Spleen (tissue), 11 donors: ENCODE data around the gene ZNF236. TPM values are rescaled to one million over a fixed set of nuclear protein-coding genes. Genes with fewer than 3 reads are reported as not detected.

Experiments
- DNase-seq: peaks from one replicate; pipeline ENCODE4 v3.0.0-alpha.2; 2020
- H3K27ac ChIP-seq, 8 donors: fragments of 200-600 bp; sonication (generic) in 7 of 8; 1 replicate in 4 of 8; 2 replicates in 4 of 8; pipeline versions ENCODE4 v1.5.0 to v1.8.0; 2016 to 2021; ENCODE audit warnings: inconsistent platforms in 4 of 8, mild to moderate bottlenecking in 4 of 8, moderate library complexity in 1 of 8
- H3K27me3 ChIP-seq, 7 donors: fragments of 200-600 bp; sonication (generic) in 6 of 7; replicated peaks in 1 of 7; 1 replicate in 4 of 7; 2 replicates in 3 of 7; pipeline versions ENCODE4 v1.5.0 to v1.8.0; 2016 to 2021; ENCODE audit warnings: inconsistent platforms in 3 of 7, mild to moderate bottlenecking in 1 of 7
- H3K36me3 ChIP-seq, 6 donors: fragments of 200-600 bp; sonication (generic) in 5 of 6; 1 replicate in 4 of 6; 2 replicates in 2 of 6; pipeline versions ENCODE4 v1.5.0 to v1.8.0; 2016 to 2021; ENCODE audit warnings: inconsistent platforms in 2 of 6
- H3K4me1 ChIP-seq, 6 donors: fragments of 200-600 bp; sonication (generic) in 5 of 6; 1 replicate in 3 of 6; 2 replicates in 3 of 6; pipeline versions ENCODE4 v1.5.0 to v1.8.0; 2016 to 2021; ENCODE audit warnings: inconsistent platforms in 3 of 6
- H3K4me3 ChIP-seq, 8 donors: fragments of 200-600 bp; sonication (generic) in 7 of 8; 1 replicate in 4 of 8; 2 replicates in 4 of 8; pipeline versions ENCODE4 v1.5.0 to v1.8.0; 2016 to 2021; ENCODE audit warnings: inconsistent platforms in 4 of 8, mild to moderate bottlenecking in 4 of 8, moderate library complexity in 2 of 8
- H3K9me3 ChIP-seq, 8 donors: fragments of 200-600 bp; sonication (generic) in 7 of 8; 1 replicate in 4 of 8; 2 replicates in 4 of 8; pipeline versions ENCODE4 v1.5.0 to v1.8.0; 2016 to 2021; ENCODE audit warnings: inconsistent platforms in 4 of 8
- POLR2A ChIP-seq, 3 donors: fragments of 450-650 bp; IDR thresholded peaks; one replicate each; pipeline ENCODE4 v1.5.1; 2017; ENCODE audit warnings: antibody characterized with exemption in 3 of 3, mild to moderate bottlenecking in 1 of 3
- POLR2AphosphoS5 ChIP-seq, 3 donors: sonication (generic); formaldehyde crosslinking; IDR thresholded peaks; one replicate each; pipeline ENCODE4 v1.5.1; 2017; ENCODE audit warnings: antibody characterized with exemption in 3 of 3
- WGBS, 5 donors: extraction: QIAGEN DNeasy Blood & Tissue Kit in 3 of 5; methylation state at CpG; one replicate each; pipeline versions ENCODE4 v1.1.5 to v1.1.7; 2013 to 2018; 5-methylcytosine and 5-hydroxymethylcytosine counted together
- intact Hi-C: fragments of 100-400 bp; cut with DNase I; formaldehyde crosslinking; loops from one replicate; pipeline ENCODE4 v1.15.0; 2023; ENCODE audit warnings: low total_unique reads
- polyA plus RNA-seq, 3 donors: library from polyadenylated mRNA; stranded (reverse); fragments of 200-250 nt; gene quantifications; one replicate each; pipeline ENCODE4 v1.2.1, GENCODE V29; 2013
- total RNA-seq, 7 donors: library from RNA; depleted of rRNA in 3 of 7; stranded (reverse); fragments of >200 nt in 3 of 7; fragmentation: NEBNext Ultra II Directional in 4 of 7; extraction: Animal tissue kit (Norgen Biotek cat#: 25700) in 4 of 7; gene quantifications; one replicate each; pipeline versions ENCODE4 v1.1.0 to v1.2.1, GENCODE V29; 2016 to 2021
- TF ChIP-seq, protein P1 (sequence below), 11 experiments: fragments of 200-600 bp in 7 of 11; fragments of 450-650 bp in 4 of 11; sonication (generic) in 4 of 11; IDR thresholded peaks in 8 of 11; conservative IDR thresholded peaks in 3 of 11; 1 replicate in 7 of 11; 2 replicates in 4 of 11; pipeline versions ENCODE4 v1.4.0 to v1.8.0; 2016 to 2021; ENCODE audit warnings: antibody characterized with exemption in 11 of 11, inconsistent platforms in 4 of 11, mild to moderate bottlenecking in 1 of 11
- donor health status: healthy with polysubstance abuse.
- donor health status: DM: no; HTN: no; CAD: no; lungs with moderate emphysema.
- donor health status: DM: no; HTN: no; CAD: no.
- donor health status: Bipolar disorder and iron deficiency.
- donor health status: healthy.
- donor health status: DM: no; HTN: no; CAD: no.
- donor health status: DM: yes; HTN: yes; CAD: no.

ZNF236 gene
- total and polyA plus RNA-seq, 10 donors, result 1.5 to 25.4 (median 19.9) TPM

DNA sequence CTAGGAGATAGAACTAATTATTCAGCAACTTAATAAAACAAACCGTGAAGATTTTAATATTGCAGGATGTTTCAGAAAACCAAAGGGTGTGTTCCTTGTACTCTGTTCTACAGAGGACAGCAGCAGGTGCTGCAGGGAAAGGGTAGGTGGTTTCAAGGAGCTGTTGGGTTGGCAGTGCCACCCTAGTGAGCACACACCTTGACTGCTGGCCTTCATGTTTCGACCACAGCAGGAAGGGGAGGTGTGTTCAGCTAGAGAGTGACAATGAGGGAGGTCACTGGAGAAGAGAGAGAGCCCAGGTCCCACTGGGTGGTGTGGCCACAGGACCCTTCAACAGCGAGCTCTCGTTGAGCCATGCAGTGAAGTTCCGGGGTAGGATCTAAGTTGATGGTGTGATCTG lies 98.6 kb downstream of the ZNF236 start:
- Histone ChIP-seq H3K4me1 (peaks cover 0 to 11% (median 0%) of the 10 kb centered on the region in 6 donors), H3K36me3 (peaks cover 0 to 92% (median 74%) of the 10 kb centered on the region in 6 donors), H3K9me3 (no peaks in the 10 kb centered on the region), H3K27ac (no peak overlapping the region), H3K27me3 (no peaks in the 10 kb centered on the region), H3K4me3 (no peak overlapping the region)
- DNase-seq, result no peak
- 85 to 91% (median 89%) methylated on average over 5 of the region's 5 CpGs for WGBS, 5 donors
- TF ChIP-seq POLR2AphosphoS5 (IDR thresholded peaks at IDR 0.05), result no peak
- TF ChIP-seq, protein P1, sequence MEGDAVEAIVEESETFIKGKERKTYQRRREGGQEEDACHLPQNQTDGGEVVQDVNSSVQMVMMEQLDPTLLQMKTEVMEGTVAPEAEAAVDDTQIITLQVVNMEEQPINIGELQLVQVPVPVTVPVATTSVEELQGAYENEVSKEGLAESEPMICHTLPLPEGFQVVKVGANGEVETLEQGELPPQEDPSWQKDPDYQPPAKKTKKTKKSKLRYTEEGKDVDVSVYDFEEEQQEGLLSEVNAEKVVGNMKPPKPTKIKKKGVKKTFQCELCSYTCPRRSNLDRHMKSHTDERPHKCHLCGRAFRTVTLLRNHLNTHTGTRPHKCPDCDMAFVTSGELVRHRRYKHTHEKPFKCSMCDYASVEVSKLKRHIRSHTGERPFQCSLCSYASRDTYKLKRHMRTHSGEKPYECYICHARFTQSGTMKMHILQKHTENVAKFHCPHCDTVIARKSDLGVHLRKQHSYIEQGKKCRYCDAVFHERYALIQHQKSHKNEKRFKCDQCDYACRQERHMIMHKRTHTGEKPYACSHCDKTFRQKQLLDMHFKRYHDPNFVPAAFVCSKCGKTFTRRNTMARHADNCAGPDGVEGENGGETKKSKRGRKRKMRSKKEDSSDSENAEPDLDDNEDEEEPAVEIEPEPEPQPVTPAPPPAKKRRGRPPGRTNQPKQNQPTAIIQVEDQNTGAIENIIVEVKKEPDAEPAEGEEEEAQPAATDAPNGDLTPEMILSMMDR (IDR thresholded peaks at IDR 0.05 in 8 of 11, conservative IDR thresholded peaks at IDR 0.05 in 3 of 11), result no peak
- no peak for TF ChIP-seq POLR2A (IDR thresholded peaks at IDR 0.05)
- intact Hi-C loops, result loop anchor here (5.0 kb wide), 1 partner anchor 61 kb away; no protein-coding TSS in a partner anchor

DNA sequence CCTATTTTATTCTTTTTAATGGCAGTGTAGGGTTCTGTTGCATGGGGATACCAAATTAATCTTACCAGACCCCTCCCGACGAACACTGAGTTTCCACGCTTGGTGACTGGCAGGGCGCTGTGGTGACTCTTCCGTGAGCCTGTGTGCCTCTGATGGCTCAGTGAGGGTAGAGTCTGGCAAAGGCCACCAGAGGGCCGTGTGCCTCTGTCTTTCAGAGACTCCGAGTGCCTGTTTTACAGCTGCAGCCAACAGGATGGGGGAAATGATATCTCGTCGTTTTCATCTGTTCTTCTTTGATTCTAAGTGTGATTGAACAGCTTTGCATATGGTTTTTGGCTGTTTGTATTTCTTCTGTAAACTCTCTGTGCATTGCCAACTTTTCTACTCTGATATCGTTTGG lies 99.8 kb downstream of the ZNF236 start:
- no peak overlapping the region for H3K27ac ChIP-seq
- TF ChIP-seq, protein P1 (IDR thresholded peaks at IDR 0.05 in 8 of 11, conservative IDR thresholded peaks at IDR 0.05 in 3 of 11), result peak; percentile 33 to 78 (median 67)
- TF ChIP-seq POLR2A (IDR thresholded peaks at IDR 0.05), result no peak
- no peak for TF ChIP-seq POLR2AphosphoS5 (IDR thresholded peaks at IDR 0.05)
- H3K4me1 ChIP-seq, result peaks cover 0 to 11% (median 0%) of the 10 kb centered on the region in 6 donors
- H3K36me3 ChIP-seq, result peaks cover 0 to 90% (median 68%) of the 10 kb centered on the region in 6 donors
- no peak overlapping the region for H3K4me3 ChIP-seq
- DNase-seq, result peak; percentile 87
- H3K27me3 ChIP-seq, result no peaks in the 10 kb centered on the region
- 19 to 29% (median 23%) methylated on average over 10 of the region's 10 CpGs for WGBS, 5 donors
- intact Hi-C loops, result loop anchor here (5.0 kb wide), 1 partner anchor 60 kb away; no protein-coding TSS in a partner anchor
- H3K9me3 ChIP-seq, result no peaks in the 10 kb centered on the region

DNA sequence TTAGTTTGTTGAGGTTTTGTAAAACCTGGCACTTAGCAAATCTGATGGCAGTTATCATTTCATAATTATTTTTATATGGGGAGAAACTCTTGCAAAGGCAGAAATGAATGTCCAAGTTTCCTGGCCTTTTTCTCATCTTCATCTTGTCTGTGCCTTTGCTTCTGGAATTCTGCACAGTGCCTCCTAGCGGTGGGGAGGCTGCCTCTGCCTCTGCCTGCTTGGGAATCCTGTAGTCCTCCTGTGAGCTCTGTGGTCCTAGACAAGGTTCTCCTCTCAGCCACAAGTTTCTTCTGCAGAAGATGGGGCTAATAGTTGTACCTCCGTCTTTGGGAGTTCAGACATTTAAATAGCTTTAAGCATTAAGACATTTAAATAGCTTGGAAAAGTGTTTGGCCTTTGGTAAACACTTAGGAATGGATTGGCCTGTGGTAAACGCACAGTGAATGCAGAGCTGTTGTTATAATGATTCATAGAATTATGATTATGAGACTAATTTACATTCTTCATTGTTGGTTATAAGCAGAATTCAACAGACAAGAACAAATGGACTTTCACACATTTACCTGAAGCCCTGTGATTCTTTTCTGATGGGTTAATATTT lies 101.2 kb downstream of the ZNF236 start:
- Histone ChIP-seq H3K27ac (no peak overlapping the region), H3K4me3 (no peak overlapping the region), H3K4me1 (peaks cover 0 to 11% (median 0%) of the 10 kb centered on the region in 6 donors), H3K9me3 (no peaks in the 10 kb centered on the region), H3K36me3 (peaks cover 0 to 90% (median 71%) of the 10 kb centered on the region in 6 donors), H3K27me3 (no peaks in the 10 kb centered on the region)
- 86 to 93% (median 88%) methylated on average over 3 of the region's 3 CpGs for WGBS, 5 donors
- intact Hi-C loops, result loop anchor here (5.0 kb wide), 1 partner anchor 59 kb away; no protein-coding TSS in a partner anchor
- no peak for TF ChIP-seq POLR2AphosphoS5 (IDR thresholded peaks at IDR 0.05)
- TF ChIP-seq, protein P1 (IDR thresholded peaks at IDR 0.05 in 8 of 11, conservative IDR thresholded peaks at IDR 0.05 in 3 of 11), result peak in 5 of 11 experiments; percentile 8 to 40 (median 36)
- no peak for TF ChIP-seq POLR2A (IDR thresholded peaks at IDR 0.05)
- DNase-seq, result no peak

DNA sequence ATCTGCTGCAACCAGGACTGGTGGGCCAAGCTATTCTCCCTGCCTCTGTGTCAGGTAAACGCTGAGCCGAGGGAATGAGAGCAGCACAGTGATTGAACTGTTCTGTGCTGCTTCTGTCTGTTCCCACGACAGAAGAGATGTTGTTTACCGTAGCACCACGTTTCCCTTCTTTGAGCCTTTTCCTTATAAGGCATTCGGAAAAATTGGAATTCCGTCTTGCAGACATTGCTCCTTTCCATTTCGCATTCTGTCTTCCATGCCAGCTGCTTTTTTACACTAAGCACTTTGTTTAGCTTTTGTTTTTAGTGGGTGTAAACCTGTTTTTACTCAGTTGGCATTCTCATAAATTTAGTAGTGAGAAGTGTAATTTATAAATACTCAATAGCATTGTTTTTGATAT lies 103.1 kb downstream of the ZNF236 start:
- WGBS, 5 donors, result 96 to 98% (median 96%) methylated on average over 8 of the region's 8 CpGs
- H3K9me3 ChIP-seq, result no peaks in the 10 kb centered on the region
- peaks cover 0 to 90% (median 73%) of the 10 kb centered on the region in 6 donors for H3K36me3 ChIP-seq
- no peak for TF ChIP-seq POLR2AphosphoS5 (IDR thresholded peaks at IDR 0.05)
- TF ChIP-seq, protein P1 (IDR thresholded peaks at IDR 0.05 in 8 of 11, conservative IDR thresholded peaks at IDR 0.05 in 3 of 11), result no peak
- TF ChIP-seq POLR2A (IDR thresholded peaks at IDR 0.05), result no peak
- peaks cover 0 to 11% (median 0%) of the 10 kb centered on the region in 6 donors for H3K4me1 ChIP-seq
- no peak for DNase-seq
- intact Hi-C loops, result no loop called here
- no peaks in the 10 kb centered on the region for H3K27me3 ChIP-seq
- no peak overlapping the region for H3K4me3 ChIP-seq
- no peak overlapping the region for H3K27ac ChIP-seq
